ENCODE measurements around the gene ATXN7. TPM values are rescaled to one million over a fixed set of nuclear protein-coding genes. Genes with fewer than 3 reads are reported as not detected.
A peak's percentile ranks its signal among the peaks of the same experiment; 100 is the strongest.

ATXN7 gene
- total RNA-seq, 2 donors from 2014 or later, result 165 to 205 TPM

GRCh38 chr3:63870615-63871005 is 6.9 kb downstream of the ATXN7 start:
- ATAC-seq, result no peak
- peak overlapping the region; percentile 62 for H3K4me3 Mint-ChIP-seq
- peak overlapping the region; percentile 14 for H3K27ac Mint-ChIP-seq
- H3K27me3 Mint-ChIP-seq, result no peaks in the 10 kb centered on the region
- no peaks in the 10 kb centered on the region for H3K36me3 Mint-ChIP-seq (ENCODE audit: low read depth)
- H3K4me1 Mint-ChIP-seq, result peaks cover 25% of the 10 kb centered on the region
- DNase-seq, result no peak
- H3K9me3 ChIP-seq (ENCODE audit: control insufficient read depth, low read length, poor library complexity, severe bottlenecking), result no peaks in the 10 kb centered on the region

- DNase-seq, result no peak
- Mint-ChIP-seq H3K4me3 (no peak overlapping the region), H3K36me3 (ENCODE audit: low read depth) (no peaks in the 10 kb centered on the region), H3K27ac (no peak overlapping the region), H3K27me3 (no peaks in the 10 kb centered on the region), H3K4me1 (peaks cover 33% of the 10 kb centered on the region)
- no peaks in the 10 kb centered on the region for H3K9me3 ChIP-seq (ENCODE audit: control insufficient read depth, low read length, poor library complexity, severe bottlenecking)
- ATAC-seq, result no peak
These were observed 8.7 kb downstream of the ATXN7 start for GRCh38 chr3:63872135-63872924.

GRCh38 chr3:63874769-63875168 is 11.1 kb downstream of the ATXN7 start:
- Mint-ChIP-seq H3K27ac (no peak overlapping the region), H3K4me1 (peaks cover 42% of the 10 kb centered on the region), H3K27me3 (no peaks in the 10 kb centered on the region), H3K36me3 (ENCODE audit: low read depth) (no peaks in the 10 kb centered on the region), H3K4me3 (no peak overlapping the region)
- ATAC-seq (no peak), DNase-seq (no peak)
- H3K9me3 ChIP-seq (ENCODE audit: control insufficient read depth, low read length, poor library complexity, severe bottlenecking), result no peaks in the 10 kb centered on the region

- Mint-ChIP-seq H3K36me3 (ENCODE audit: low read depth) (peaks cover 1% of the 10 kb centered on the region), H3K27ac (peak overlapping the region; percentile 65), H3K4me3 (no peak overlapping the region), H3K4me1 (peaks cover 47% of the 10 kb centered on the region), H3K27me3 (no peaks in the 10 kb centered on the region)
- DNase-seq, result no peak
- no peaks in the 10 kb centered on the region for H3K9me3 ChIP-seq (ENCODE audit: control insufficient read depth, low read length, poor library complexity, severe bottlenecking)
- ATAC-seq, result no peak
These were observed 11.8 kb downstream of the ATXN7 start for GRCh38 chr3:63875510-63875909.

- ATAC-seq (no peak), DNase-seq (no peak)
- peaks cover 47% of the 10 kb centered on the region for H3K4me1 Mint-ChIP-seq
- no peak overlapping the region for H3K4me3 Mint-ChIP-seq
- H3K27me3 Mint-ChIP-seq, result no peaks in the 10 kb centered on the region
- peak overlapping the region; percentile 65 for H3K27ac Mint-ChIP-seq
- peaks cover 3% of the 10 kb centered on the region for H3K36me3 Mint-ChIP-seq (ENCODE audit: low read depth)
- H3K9me3 ChIP-seq (ENCODE audit: control insufficient read depth, low read length, poor library complexity, severe bottlenecking), result no peaks in the 10 kb centered on the region
These were observed 12.6 kb downstream of the ATXN7 start for GRCh38 chr3:63876260-63876659.

- ATAC-seq (no peak), DNase-seq (no peak)
- Mint-ChIP-seq H3K27me3 (no peaks in the 10 kb centered on the region), H3K4me3 (peak overlapping the region; percentile 12), H3K4me1 (peaks cover 47% of the 10 kb centered on the region), H3K36me3 (ENCODE audit: low read depth) (peaks cover 3% of the 10 kb centered on the region), H3K27ac (peak overlapping the region; percentile 49)
- no peaks in the 10 kb centered on the region for H3K9me3 ChIP-seq (ENCODE audit: control insufficient read depth, low read length, poor library complexity, severe bottlenecking)
These were observed 14.2 kb downstream of the ATXN7 start for GRCh38 chr3:63877737-63878393.

GRCh38 chr3:63878394-63879060 is 14.9 kb downstream of the ATXN7 start:
- peak overlapping the region; percentile 25 for H3K4me3 Mint-ChIP-seq
- H3K27ac Mint-ChIP-seq, result peak overlapping the region; percentile 49
- peaks cover 3% of the 10 kb centered on the region for H3K36me3 Mint-ChIP-seq (ENCODE audit: low read depth)
- peaks cover 47% of the 10 kb centered on the region for H3K4me1 Mint-ChIP-seq
- DNase-seq (no peak), ATAC-seq (peak; percentile 42)
- no peaks in the 10 kb centered on the region for H3K9me3 ChIP-seq (ENCODE audit: control insufficient read depth, low read length, poor library complexity, severe bottlenecking)
- H3K27me3 Mint-ChIP-seq, result no peaks in the 10 kb centered on the region

GRCh38 chr3:63880653-63881052 is 17.0 kb downstream of the ATXN7 start:
- no peak overlapping the region for H3K4me3 Mint-ChIP-seq
- H3K9me3 ChIP-seq (ENCODE audit: control insufficient read depth, low read length, poor library complexity, severe bottlenecking), result no peaks in the 10 kb centered on the region
- no peak for DNase-seq
- ATAC-seq, result no peak
- peaks cover 3% of the 10 kb centered on the region for H3K36me3 Mint-ChIP-seq (ENCODE audit: low read depth)
- H3K27me3 Mint-ChIP-seq, result no peaks in the 10 kb centered on the region
- H3K4me1 Mint-ChIP-seq, result peaks cover 44% of the 10 kb centered on the region
- no peak overlapping the region for H3K27ac Mint-ChIP-seq

- Mint-ChIP-seq H3K4me1 (peaks cover 23% of the 10 kb centered on the region), H3K36me3 (ENCODE audit: low read depth) (no peaks in the 10 kb centered on the region), H3K27me3 (no peaks in the 10 kb centered on the region), H3K27ac (peak overlapping the region; percentile 32), H3K4me3 (no peak overlapping the region)
- ATAC-seq (no peak), DNase-seq (no peak)
- no peaks in the 10 kb centered on the region for H3K9me3 ChIP-seq (ENCODE audit: control insufficient read depth, low read length, poor library complexity, severe bottlenecking)
These were observed 23.2 kb downstream of the ATXN7 start for GRCh38 chr3:63886858-63887257.

- no peaks in the 10 kb centered on the region for H3K9me3 ChIP-seq (ENCODE audit: control insufficient read depth, low read length, poor library complexity, severe bottlenecking)
- Mint-ChIP-seq H3K27ac (peak overlapping the region; percentile 21), H3K4me1 (peaks cover 40% of the 10 kb centered on the region), H3K36me3 (ENCODE audit: low read depth) (no peaks in the 10 kb centered on the region), H3K4me3 (no peak overlapping the region), H3K27me3 (no peaks in the 10 kb centered on the region)
- ATAC-seq (no peak), DNase-seq (no peak)
These were observed 27.9 kb downstream of the ATXN7 start for GRCh38 chr3:63891518-63891917.

- Mint-ChIP-seq H3K4me3 (no peak overlapping the region), H3K27me3 (no peaks in the 10 kb centered on the region), H3K36me3 (ENCODE audit: low read depth) (no peaks in the 10 kb centered on the region), H3K27ac (no peak overlapping the region), H3K4me1 (peaks cover 37% of the 10 kb centered on the region)
- no peaks in the 10 kb centered on the region for H3K9me3 ChIP-seq (ENCODE audit: control insufficient read depth, low read length, poor library complexity, severe bottlenecking)
- no peak for ATAC-seq
- DNase-seq, result no peak
These were observed 29.2 kb downstream of the ATXN7 start for GRCh38 chr3:63892773-63893352.

GRCh38 chr3:63895422-63896189 is 31.9 kb downstream of the ATXN7 start:
- DNase-seq, result no peak
- H3K27ac Mint-ChIP-seq, result peak overlapping the region; percentile 90
- peaks cover 39% of the 10 kb centered on the region for H3K4me1 Mint-ChIP-seq
- no peak overlapping the region for H3K4me3 Mint-ChIP-seq
- H3K27me3 Mint-ChIP-seq, result no peaks in the 10 kb centered on the region
- ATAC-seq, result no peak
- H3K9me3 ChIP-seq (ENCODE audit: control insufficient read depth, low read length, poor library complexity, severe bottlenecking), result no peaks in the 10 kb centered on the region
- H3K36me3 Mint-ChIP-seq (ENCODE audit: low read depth), result peaks cover 4% of the 10 kb centered on the region

Data from T-helper 17 cell (primary cell).